Measurements from ENCODE around the gene ABHD15. TPM values are rescaled to one million over a fixed set of nuclear protein-coding genes. Genes with fewer than 3 reads are reported as not detected.

Gene ABHD15
- total and polyA plus RNA-seq, 2 donors (not counting 3 experiments of a cell fraction or from before 2014, with no cell fraction given) = 3.8 to 5.6 TPM

DNA sequence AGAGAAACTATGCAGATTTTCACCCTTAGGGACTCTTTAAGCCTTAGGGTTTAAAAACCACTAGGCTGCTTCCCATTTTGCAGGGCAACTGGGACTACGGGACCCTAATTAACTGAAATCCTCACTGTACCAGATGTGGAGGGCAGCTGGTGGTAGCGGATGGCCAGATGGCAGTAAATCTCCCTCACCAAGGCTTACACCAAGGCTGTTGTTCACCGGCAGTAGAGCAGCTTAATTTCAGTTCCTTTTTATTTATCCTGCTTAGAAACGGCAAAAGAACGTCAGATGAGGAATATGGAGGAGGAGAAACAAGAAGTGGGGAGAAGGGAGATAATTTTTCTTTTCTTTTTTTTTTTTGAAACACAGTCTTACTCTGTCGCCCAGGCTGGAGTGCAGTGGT, 6.5 kb downstream of the ABHD15 start:
- dilution Hi-C loops (cut with MboI; ENCODE audit: extremely low pct_ligation_motif_present, low sequenced_read_pairs) = no loop called here
- POLR2A ChIA-PET = interaction anchor here (0.6 kb wide), 1 partner anchor 15 kb away, joined by 3 read pairs; no protein-coding TSS in a partner anchor

More for the DNA sequence above, 6.5 kb downstream of the ABHD15 start:
- H3K4me1 ChIP-seq (ENCODE audit: control insufficient read depth, extremely low read depth, insufficient read depth, low read length) = no peaks in the 10 kb centered on the region
- no peak overlapping the region for H3K4me2 ChIP-seq (ENCODE audit: insufficient read depth, low read length)
- BruUV-seq (replicated peaks) = no TSS peak
- H2AFZ ChIP-seq (ENCODE audit: low read depth, low read length) = no peak overlapping the region
- CTCF ChIA-PET = interaction anchor here (1.0 kb wide), 1 partner anchor 190 kb away, joined by 3 read pairs; no protein-coding TSS in a partner anchor
- TF ChIP-seq, protein P1, sequence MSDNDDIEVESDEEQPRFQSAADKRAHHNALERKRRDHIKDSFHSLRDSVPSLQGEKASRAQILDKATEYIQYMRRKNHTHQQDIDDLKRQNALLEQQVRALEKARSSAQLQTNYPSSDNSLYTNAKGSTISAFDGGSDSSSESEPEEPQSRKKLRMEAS (IDR thresholded peaks at IDR 0.05; ENCODE audit: insufficient read depth, insufficient read length) = no peak
- TF ChIP-seq CTCF (IDR thresholded peaks at IDR 0.05; ENCODE audit: extremely low read depth in 1 of 2, insufficient read depth in 1 of 2, low read depth in 1 of 2, low read length in 2 of 2) (no peak), GATA2 (IDR thresholded peaks at IDR 0.05; ENCODE audit: insufficient read depth, insufficient read length, low read depth, low read length) (no peak)
- no peaks in the 10 kb centered on the region for H3K9me3 ChIP-seq (replicated peaks; ENCODE audit: control insufficient read depth, insufficient read depth, low read length)
- no peak overlapping the region for H3K9ac ChIP-seq (replicated peaks; ENCODE audit: extremely low read depth, insufficient read depth, low read length)
- no peak overlapping the region for H3K4me3 ChIP-seq (replicated peaks in 1 of 3; ENCODE audit: insufficient read depth in 1 of 3, low read depth in 1 of 3, low read length in 3 of 3)
- intact Hi-C loops (cut with micrococcal nuclease) = no loop called here
- H3K27ac ChIP-seq (ENCODE audit: insufficient read depth, low read depth, low read length) = no peak overlapping the region
- H3K36me3 ChIP-seq (ENCODE audit: control insufficient read depth in 2 of 2, extremely low read depth in 1 of 2, insufficient read depth in 2 of 2, low read length in 2 of 2) = no peaks in the 10 kb centered on the region
- H3K27me3 ChIP-seq (ENCODE audit: control insufficient read depth in 2 of 2, insufficient read depth in 2 of 2, low read length in 2 of 2) = no peaks in the 10 kb centered on the region
- no peaks in the 10 kb centered on the region for H3K9me1 ChIP-seq (replicated peaks; ENCODE audit: control insufficient read depth, extremely low read depth, insufficient read depth, low read length)
- H3K79me2 ChIP-seq (ENCODE audit: control insufficient read depth, insufficient read depth, low read length) = no peaks in the 10 kb centered on the region
- FAIRE-seq (no peak), DNase-seq (ENCODE audit: low read depth, low spot score) (no peak)
- no peaks in the 10 kb centered on the region for H4K20me1 ChIP-seq (replicated peaks; ENCODE audit: control insufficient read depth, extremely low read depth, insufficient read depth, low read length)

Data from endothelial cell of umbilical vein (primary cell).